ENCODE data around the gene ATF4.

Gene ATF4

DNA sequence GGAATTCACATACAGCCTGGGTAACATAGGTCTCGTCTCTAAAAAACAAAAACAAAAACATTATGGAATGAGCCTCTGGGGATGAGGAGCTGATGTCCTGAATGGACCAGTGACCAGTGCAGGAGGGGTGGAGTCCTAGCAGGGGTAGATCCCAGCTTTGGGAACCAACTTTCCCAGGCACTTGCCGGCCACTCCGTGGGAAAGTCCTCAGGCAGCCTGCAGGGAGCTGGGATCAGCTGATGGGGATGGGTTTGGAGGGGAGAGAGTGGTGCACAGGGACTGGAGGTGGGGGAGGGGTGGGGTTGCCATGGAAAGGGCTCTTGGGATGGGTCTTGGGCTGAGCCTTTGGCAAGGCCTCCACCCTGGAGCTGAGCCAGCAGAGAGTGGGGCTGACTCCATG is 44.5 kb upstream of the ATF4 start:
- DNase-seq (ENCODE audit: insufficient read length, low spot score), result no peak
- no peak for FAIRE-seq
- TF ChIP-seq, protein P1, sequence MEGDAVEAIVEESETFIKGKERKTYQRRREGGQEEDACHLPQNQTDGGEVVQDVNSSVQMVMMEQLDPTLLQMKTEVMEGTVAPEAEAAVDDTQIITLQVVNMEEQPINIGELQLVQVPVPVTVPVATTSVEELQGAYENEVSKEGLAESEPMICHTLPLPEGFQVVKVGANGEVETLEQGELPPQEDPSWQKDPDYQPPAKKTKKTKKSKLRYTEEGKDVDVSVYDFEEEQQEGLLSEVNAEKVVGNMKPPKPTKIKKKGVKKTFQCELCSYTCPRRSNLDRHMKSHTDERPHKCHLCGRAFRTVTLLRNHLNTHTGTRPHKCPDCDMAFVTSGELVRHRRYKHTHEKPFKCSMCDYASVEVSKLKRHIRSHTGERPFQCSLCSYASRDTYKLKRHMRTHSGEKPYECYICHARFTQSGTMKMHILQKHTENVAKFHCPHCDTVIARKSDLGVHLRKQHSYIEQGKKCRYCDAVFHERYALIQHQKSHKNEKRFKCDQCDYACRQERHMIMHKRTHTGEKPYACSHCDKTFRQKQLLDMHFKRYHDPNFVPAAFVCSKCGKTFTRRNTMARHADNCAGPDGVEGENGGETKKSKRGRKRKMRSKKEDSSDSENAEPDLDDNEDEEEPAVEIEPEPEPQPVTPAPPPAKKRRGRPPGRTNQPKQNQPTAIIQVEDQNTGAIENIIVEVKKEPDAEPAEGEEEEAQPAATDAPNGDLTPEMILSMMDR (IDR thresholded peaks at IDR 0.05; ENCODE audit: insufficient read depth, missing control alignments), result no peak

DNA sequence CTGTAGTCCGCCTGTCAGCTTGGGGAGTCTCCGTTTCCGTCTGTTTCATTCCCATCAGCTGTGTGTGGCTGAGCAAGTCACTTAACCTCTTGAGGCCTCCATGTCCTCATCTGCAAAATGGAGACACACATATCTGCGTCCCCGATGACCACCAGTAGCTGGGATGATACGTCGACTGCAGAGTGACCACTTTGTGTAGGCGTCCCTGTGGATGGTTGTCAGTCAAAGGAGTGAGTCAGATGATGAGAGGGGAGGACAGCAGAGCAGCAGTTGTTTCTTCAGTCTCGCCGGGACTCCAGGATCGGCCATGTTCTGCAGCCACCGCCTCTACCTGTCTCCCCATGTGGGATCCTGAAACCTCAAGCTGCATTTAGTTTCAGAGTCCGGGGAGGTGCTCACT is 43.7 kb upstream of the ATF4 start:
- TF ChIP-seq, protein P1 (IDR thresholded peaks at IDR 0.05; ENCODE audit: insufficient read depth, missing control alignments), result no peak
- FAIRE-seq, result no peak
- DNase-seq (ENCODE audit: insufficient read length, low spot score), result no peak

DNA sequence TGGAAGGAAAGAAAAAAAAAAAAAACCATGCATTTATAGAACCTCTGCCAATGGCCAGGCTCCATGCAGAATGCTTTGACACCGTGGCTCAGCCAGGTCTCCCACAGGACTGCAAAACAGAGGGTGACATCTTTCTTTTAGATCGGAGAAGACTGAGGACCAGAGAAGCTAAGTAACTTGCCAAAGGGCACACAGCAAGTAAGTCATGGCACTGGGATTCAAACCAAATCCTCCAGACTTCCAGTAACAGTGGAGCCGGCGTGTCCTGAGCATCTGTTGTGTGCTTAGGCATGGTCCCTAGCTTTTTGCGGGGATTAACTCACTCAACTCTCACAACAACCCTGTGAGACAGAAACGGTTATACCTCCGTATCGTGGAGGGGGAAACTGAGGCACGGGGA is 42.8 kb upstream of the ATF4 start:
- DNase-seq (ENCODE audit: insufficient read length, low spot score), result no peak
- TF ChIP-seq, protein P1 (IDR thresholded peaks at IDR 0.05; ENCODE audit: insufficient read depth, missing control alignments), result no peak
- FAIRE-seq, result no peak

DNA sequence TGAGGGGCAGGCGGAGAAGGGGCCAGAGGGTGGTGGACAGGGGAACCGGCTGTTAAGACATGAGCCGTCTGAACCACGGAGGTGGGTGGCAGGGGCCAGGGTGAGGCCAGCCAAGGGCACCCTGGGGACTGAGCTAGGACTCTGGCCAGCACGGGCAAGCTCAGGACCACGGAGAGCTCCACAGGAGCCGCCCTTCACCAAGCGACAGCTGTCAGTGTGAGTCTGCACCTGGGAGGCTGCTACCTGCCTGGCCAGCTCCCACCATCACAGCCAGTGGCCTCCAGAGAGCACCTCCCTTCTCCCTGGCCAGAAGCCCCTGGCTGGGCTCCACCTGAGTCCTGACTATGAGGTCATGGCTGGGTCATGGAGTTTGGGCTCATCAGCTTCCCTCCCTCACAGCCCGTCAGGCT is 41.9 kb upstream of the ATF4 start:
- no peak for DNase-seq (ENCODE audit: insufficient read length, low spot score)
- FAIRE-seq, result no peak

DNA sequence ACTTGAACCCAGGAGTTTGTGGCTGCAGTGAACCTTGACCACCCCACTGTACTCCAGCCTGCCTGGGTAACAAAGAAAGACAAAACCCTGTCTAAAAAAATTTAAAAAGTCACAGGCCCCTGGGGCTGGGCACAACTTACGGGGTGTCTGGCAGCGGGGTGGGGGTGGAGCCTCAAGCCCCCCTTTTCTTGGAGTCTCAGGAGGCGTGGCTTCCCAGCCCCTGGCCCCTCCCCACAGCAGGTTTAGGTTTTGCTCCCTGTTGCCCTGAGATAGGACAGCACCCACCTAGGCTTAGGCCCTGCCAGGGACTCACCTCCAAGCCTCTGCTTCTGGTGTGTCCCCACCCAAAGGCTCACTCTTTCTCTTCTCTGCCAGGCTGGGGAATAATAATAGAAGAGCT is 41.1 kb upstream of the ATF4 start:
- no peak for FAIRE-seq
- TF ChIP-seq, protein P1 (IDR thresholded peaks at IDR 0.05; ENCODE audit: insufficient read depth, missing control alignments), result no peak

More for the DNA sequence above, 41.9 kb upstream of the ATF4 start:
- TF ChIP-seq, protein P1 (IDR thresholded peaks at IDR 0.05; ENCODE audit: insufficient read depth, missing control alignments), result no peak

DNA sequence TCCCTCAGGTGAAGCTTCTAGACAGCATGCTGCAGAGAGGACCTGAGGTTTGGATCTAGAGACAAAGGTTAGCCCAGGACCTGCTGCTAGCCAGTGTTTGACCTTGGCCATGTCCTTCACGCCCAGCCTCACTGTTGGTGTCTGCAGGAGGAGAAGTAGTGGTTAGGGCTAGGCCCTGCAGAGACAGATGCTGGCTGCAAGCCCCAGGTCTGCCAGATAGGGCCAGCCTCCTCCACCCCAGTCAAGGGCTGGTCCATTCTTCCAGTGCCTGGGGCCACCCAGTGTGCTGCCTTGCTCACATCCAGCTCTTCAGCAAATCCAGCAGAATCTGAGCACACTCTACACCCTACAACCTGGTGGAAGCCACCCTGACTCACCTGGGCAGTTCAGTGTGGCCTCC is 39.8 kb upstream of the ATF4 start:
- TF ChIP-seq, protein P1 (IDR thresholded peaks at IDR 0.05; ENCODE audit: insufficient read depth, missing control alignments), result no peak
- no peak for DNase-seq (ENCODE audit: insufficient read length, low spot score)
- FAIRE-seq, result no peak

More for the DNA sequence above, 41.1 kb upstream of the ATF4 start:
- DNase-seq (ENCODE audit: insufficient read length, low spot score), result no peak

DNA sequence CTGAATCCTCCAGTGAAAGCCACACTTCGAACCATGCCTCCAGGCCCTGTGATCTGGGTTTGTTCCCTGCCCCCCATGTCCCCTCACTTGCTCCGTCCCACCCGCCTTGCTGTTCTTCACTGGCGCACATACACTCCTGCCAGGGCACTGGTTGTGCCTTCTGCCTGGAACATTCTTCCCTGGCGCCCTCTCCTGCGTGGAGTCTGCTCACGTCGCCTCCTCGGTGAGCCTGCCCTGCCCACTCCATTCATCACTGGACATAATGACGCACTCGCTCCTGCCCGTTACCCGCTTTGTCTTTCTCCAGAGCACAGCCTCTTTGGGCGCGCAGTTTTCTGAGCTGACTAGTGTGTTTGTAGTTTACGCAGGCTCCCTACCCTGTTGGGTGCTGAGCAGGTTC is 39.3 kb upstream of the ATF4 start:
- DNase-seq (ENCODE audit: insufficient read length, low spot score) (no peak), FAIRE-seq (no peak)
- TF ChIP-seq, protein P1 (IDR thresholded peaks at IDR 0.05; ENCODE audit: insufficient read depth, missing control alignments), result no peak
